GM23248 (cell line): ENCODE measurements around the gene APEX2. TPM values are rescaled to one million over a fixed set of nuclear protein-coding genes. Genes with fewer than 3 reads are reported as not detected.

Source experiments
- DNase-seq: peaks from one replicate; pipeline ENCODE4 v3.0.0-alpha.2; 2015
- H2AFZ ChIP-seq: fragments of 200-600 bp; sonication (generic); 2 replicates; pipeline ENCODE4 v1.6.1; 2016; ENCODE audit warnings: antibody characterized with exemption
- H3F3A ChIP-seq: fragments of 200-600 bp; sonication (generic); 2 replicates; pipeline ENCODE4 v1.6.1; 2016; ENCODE audit warnings: mild to moderate bottlenecking, antibody characterized with exemption, mixed run types; ENCODE audit not compliant: insufficient read depth
- H3K27ac ChIP-seq: fragments of 200-600 bp; sonication (generic); 2 replicates; pipeline ENCODE4 v1.5.1; 2016; ENCODE audit warnings: mild to moderate bottlenecking
- H3K27me3 ChIP-seq: fragments of 200-600 bp; sonication (generic); replicated peaks from 2 replicates; pipeline ENCODE4 v1.6.1; 2016; ENCODE audit warnings: mild to moderate bottlenecking; ENCODE audit not compliant: insufficient read depth
- H3K36me3 ChIP-seq: fragments of 200-600 bp; sonication (generic); 2 replicates; pipeline ENCODE4 v1.6.1; 2016; ENCODE audit warnings: low read depth, mild to moderate bottlenecking
- H3K4me1 ChIP-seq: fragments of 200-600 bp; sonication (generic); 2 replicates; pipeline ENCODE4 v1.6.1; 2016; ENCODE audit warnings: mild to moderate bottlenecking; ENCODE audit not compliant: insufficient read depth
- H3K4me2 ChIP-seq: fragments of 200-600 bp; sonication (generic); one replicate; pipeline ENCODE4 v1.6.1; 2016; ENCODE audit warnings: mild to moderate bottlenecking; ENCODE audit not compliant: unreplicated experiment
- H3K4me3 ChIP-seq: fragments of 200-600 bp; sonication (generic); 2 replicates; pipeline ENCODE4 v1.5.1; 2016; ENCODE audit warnings: mild to moderate bottlenecking
- H3K79me2 ChIP-seq: fragments of 200-600 bp; sonication (generic); 2 replicates; pipeline ENCODE4 v1.6.1; 2016; ENCODE audit warnings: mild to moderate bottlenecking; ENCODE audit not compliant: insufficient read depth
- H3K9ac ChIP-seq: fragments of 200-600 bp; sonication (generic); 2 replicates; pipeline ENCODE4 v1.6.1; 2016; ENCODE audit warnings: mild to moderate bottlenecking
- H3K9me2 ChIP-seq: fragments of 200-600 bp; sonication (generic); 2 replicates; pipeline ENCODE4 v1.6.1; 2016; ENCODE audit warnings: mixed run types, mild to moderate bottlenecking, moderate library complexity; ENCODE audit not compliant: insufficient read depth
- H3K9me3 ChIP-seq: fragments of 200-600 bp; sonication (generic); one replicate; pipeline ENCODE4 v1.6.1; 2017; ENCODE audit warnings: low read depth
- H4K20me1 ChIP-seq: fragments of 200-600 bp; sonication (generic); 2 replicates; pipeline ENCODE4 v1.6.0; 2016; ENCODE audit not compliant: insufficient read depth
- EZH2 ChIP-seq: fragments of 200-600 bp; sonication (generic); IDR thresholded peaks from 2 replicates; pipeline ENCODE4 v1.6.1; 2018; ENCODE audit warnings: antibody characterized with exemption, mild to moderate bottlenecking; ENCODE audit not compliant: insufficient read depth, poor library complexity, severe bottlenecking
- EZH2phosphoT487 ChIP-seq: fragments of 200-600 bp; sonication (generic); IDR thresholded peaks from 2 replicates; pipeline ENCODE4 v1.6.1; 2018; ENCODE audit warnings: antibody characterized with exemption, moderate library complexity, mild to moderate bottlenecking, low read depth; ENCODE audit not compliant: insufficient read depth
- WGBS, 2 experiments: methylation state at CpG; one replicate each; pipeline ENCODE4 v1.1.6; 2015 to 2017; ENCODE audit warnings: low lambda C conversion rate in 2 of 2, low coverage in 1 of 2; ENCODE audit errors: missing lambda C conversion rate in 2 of 2; 5-methylcytosine and 5-hydroxymethylcytosine counted together
- in situ Hi-C: fragments of 300-500 bp; cut with MboI; formaldehyde crosslinking; loops from 2 replicates; pipeline ENCODE4 v1.15.0; 2020
- polyA plus RNA-seq: library from polyadenylated mRNA; unstranded; fragments of >200 nt; fragmentation: Nextera tagmentation; extraction: Ambion mirVana; gene quantifications from 2 replicates; pipeline ENCODE4 v1.2.1, GENCODE V29; 2016
- total RNA-seq: library from RNA; depleted of rRNA; stranded (reverse); fragments of >200 nt; shearing (Covaris generic); gene quantifications from 2 replicates; pipeline ENCODE4 v1.2.3, GENCODE V29; 2014; rRNA removed

APEX2 gene
- total and polyA plus RNA-seq, 2 experiments from 2014 or later = 8.0 to 13.7 TPM

DNA sequence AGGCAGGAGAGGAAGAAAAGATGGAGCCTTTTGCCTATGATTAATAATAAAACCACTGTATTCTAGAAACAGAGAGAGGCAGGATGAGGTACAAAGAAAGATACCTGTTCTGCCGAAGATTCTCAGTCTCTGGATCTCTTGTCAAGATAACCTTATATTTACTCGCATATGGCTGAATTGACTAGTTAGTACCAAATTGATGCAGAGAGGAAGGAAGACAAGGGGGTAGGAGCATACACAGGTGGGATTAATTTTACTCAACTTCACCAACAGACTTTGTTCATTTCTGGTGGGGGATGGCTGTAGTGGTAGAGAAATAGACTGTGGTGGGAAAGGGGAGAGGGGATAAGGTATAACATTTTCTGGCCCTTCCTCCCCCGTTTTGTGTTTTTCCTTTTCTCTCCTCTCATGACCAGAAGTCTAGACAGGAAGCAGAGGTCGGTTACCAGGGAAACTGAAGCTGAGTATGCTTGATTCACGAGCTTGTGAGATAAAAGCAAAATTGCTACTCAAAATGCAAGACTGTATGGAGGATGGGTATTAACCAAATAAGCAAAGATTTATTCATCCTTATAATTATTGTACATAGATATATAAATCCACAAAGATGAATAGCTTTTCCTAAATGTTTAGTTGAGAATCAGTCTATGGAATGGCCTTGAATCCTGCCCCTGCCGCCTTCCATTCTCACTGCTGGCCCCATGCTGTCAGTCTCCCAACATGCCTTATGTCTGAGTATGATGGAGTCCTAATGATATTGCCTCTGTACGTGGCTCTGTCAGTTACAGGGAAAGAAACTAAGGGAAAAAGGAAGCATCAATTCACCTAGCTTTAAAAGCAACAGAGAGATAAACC is 56.9 kb downstream of the APEX2 start:
- 3 to 5% methylated on average over 7 of the region's 7 CpGs for WGBS, 2 experiments
- Histone ChIP-seq H3K4me2 (peak overlapping the region; percentile 58), H3K27me3 (no peaks in the 10 kb centered on the region), H3K36me3 (no peaks in the 10 kb centered on the region), H3K27ac (no peak overlapping the region), H3K9me3 (no peaks in the 10 kb centered on the region), H3K9me2 (no peaks in the 10 kb centered on the region), H4K20me1 (no peaks in the 10 kb centered on the region), H3K4me1 (no peaks in the 10 kb centered on the region), H3F3A (no peaks in the 10 kb centered on the region), H3K9ac (no peak overlapping the region), H2AFZ (peak overlapping the region; percentile 31), H3K4me3 (peak overlapping the region; percentile 41), H3K79me2 (no peaks in the 10 kb centered on the region)
- TF ChIP-seq EZH2phosphoT487 (no peak), EZH2 (no peak)
- DNase-seq = peak; percentile 47
- in situ Hi-C loops = loop anchor here (25.0 kb wide), 2 partner anchors 105 to 370 kb away; no protein-coding TSS in a partner anchor

GRCh38 chrX:55057675-55058249 is 57.6 kb downstream of the APEX2 start:
- H3K9ac ChIP-seq = no peak overlapping the region
- no peaks in the 10 kb centered on the region for H3K9me2 ChIP-seq
- peak; percentile 48 for DNase-seq
- no peaks in the 10 kb centered on the region for H3K4me1 ChIP-seq
- H3F3A ChIP-seq = no peaks in the 10 kb centered on the region
- H3K36me3 ChIP-seq = no peaks in the 10 kb centered on the region
- H3K79me2 ChIP-seq = no peaks in the 10 kb centered on the region
- H3K9me3 ChIP-seq = no peaks in the 10 kb centered on the region
- WGBS, 2 experiments = 2 to 8% methylated on average over 5 of the region's 5 CpGs
- peak overlapping the region; percentile 31 for H2AFZ ChIP-seq
- TF ChIP-seq EZH2 = no peak
- no peak for TF ChIP-seq EZH2phosphoT487
- no peaks in the 10 kb centered on the region for H4K20me1 ChIP-seq
- peak overlapping the region; percentile 41 for H3K4me3 ChIP-seq
- peak overlapping the region; percentile 58 for H3K4me2 ChIP-seq
- no peak overlapping the region for H3K27ac ChIP-seq
- in situ Hi-C loops = loop anchor here (25.0 kb wide), 2 partner anchors 105 to 370 kb away; no protein-coding TSS in a partner anchor
- no peaks in the 10 kb centered on the region for H3K27me3 ChIP-seq

Other genes starting within 250 kb of the APEX2 start
- not detected in 2 replicates for gene ITIH6, start 202.1 kb upstream of the APEX2 start, total RNA-seq
- gene ITIH6, start 202.1 kb upstream of the APEX2 start, polyA plus RNA-seq = not detected in 2 replicates
- gene MAGED2, start 192.6 kb upstream of the APEX2 start, total RNA-seq = 251 and 253 TPM in 2 replicates
- gene MAGED2, start 192.6 kb upstream of the APEX2 start, polyA plus RNA-seq = 274 and 285 TPM in 2 replicates
- 15.0 and 17.7 TPM in 2 replicates for gene TRO, start 79.5 kb upstream of the APEX2 start, total RNA-seq
- gene TRO, start 79.5 kb upstream of the APEX2 start, polyA plus RNA-seq = 13.6 and 16.4 TPM in 2 replicates
- not detected in 2 replicates for gene PFKFB1, start 6.2 kb upstream of the APEX2 start, total RNA-seq
- not detected in 2 replicates for gene PFKFB1, start 6.2 kb upstream of the APEX2 start, polyA plus RNA-seq
- not detected in 2 replicates for gene ALAS2, start 30.6 kb downstream of the APEX2 start, total RNA-seq
- gene ALAS2, start 30.6 kb downstream of the APEX2 start, polyA plus RNA-seq = not detected in 2 replicates
- not detected in 2 replicates for gene PAGE2B, start 74.7 kb downstream of the APEX2 start, total RNA-seq
- gene PAGE2B, start 74.7 kb downstream of the APEX2 start, polyA plus RNA-seq = not detected in 2 replicates
- not detected in 2 replicates for gene PAGE2, start 88.7 kb downstream of the APEX2 start, total RNA-seq
- gene PAGE2, start 88.7 kb downstream of the APEX2 start, polyA plus RNA-seq = not detected in 2 replicates
- gene PAGE5, start 220.0 kb downstream of the APEX2 start, total RNA-seq = not detected in 2 replicates
- not detected in 2 replicates for gene PAGE5, start 220.0 kb downstream of the APEX2 start, polyA plus RNA-seq